Neural progenitor cell (in vitro differentiated cells): ENCODE results near the gene KRT35.

ENCODE experiments used
- EZH2 ChIP-seq: fragments of 200-600 bp; sonication (generic); IDR thresholded peaks from 2 replicates; pipeline ENCODE4 v1.6.1; 2017; ENCODE audit warnings: antibody characterized with exemption, mild to moderate bottlenecking, moderate library complexity
- TF ChIP-seq, protein P1 (sequence below): fragments of 200-600 bp; sonication (generic); IDR thresholded peaks from 2 replicates; pipeline ENCODE4 v1.5.1; 2017; ENCODE audit warnings: antibody characterized with exemption, mild to moderate bottlenecking

DNA sequence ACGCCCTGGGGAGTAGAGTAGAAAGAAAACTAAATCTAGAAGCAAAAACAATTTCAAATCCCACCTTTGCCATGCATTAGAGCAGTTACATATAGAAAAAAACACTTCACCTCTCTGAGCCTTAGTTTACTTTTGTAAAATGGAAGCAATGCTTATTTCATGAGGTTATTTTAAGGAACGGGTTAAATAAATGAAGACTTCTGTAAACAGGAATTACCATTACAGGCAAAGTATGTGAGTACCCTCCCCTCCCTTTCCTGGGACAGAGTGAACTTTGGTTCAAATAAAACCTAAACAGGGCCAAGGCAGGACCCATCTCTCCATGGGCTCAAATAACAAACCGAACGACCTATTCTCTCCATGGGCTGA lies 42.3 kb upstream of the KRT35 start:
- TF ChIP-seq, protein P1, sequence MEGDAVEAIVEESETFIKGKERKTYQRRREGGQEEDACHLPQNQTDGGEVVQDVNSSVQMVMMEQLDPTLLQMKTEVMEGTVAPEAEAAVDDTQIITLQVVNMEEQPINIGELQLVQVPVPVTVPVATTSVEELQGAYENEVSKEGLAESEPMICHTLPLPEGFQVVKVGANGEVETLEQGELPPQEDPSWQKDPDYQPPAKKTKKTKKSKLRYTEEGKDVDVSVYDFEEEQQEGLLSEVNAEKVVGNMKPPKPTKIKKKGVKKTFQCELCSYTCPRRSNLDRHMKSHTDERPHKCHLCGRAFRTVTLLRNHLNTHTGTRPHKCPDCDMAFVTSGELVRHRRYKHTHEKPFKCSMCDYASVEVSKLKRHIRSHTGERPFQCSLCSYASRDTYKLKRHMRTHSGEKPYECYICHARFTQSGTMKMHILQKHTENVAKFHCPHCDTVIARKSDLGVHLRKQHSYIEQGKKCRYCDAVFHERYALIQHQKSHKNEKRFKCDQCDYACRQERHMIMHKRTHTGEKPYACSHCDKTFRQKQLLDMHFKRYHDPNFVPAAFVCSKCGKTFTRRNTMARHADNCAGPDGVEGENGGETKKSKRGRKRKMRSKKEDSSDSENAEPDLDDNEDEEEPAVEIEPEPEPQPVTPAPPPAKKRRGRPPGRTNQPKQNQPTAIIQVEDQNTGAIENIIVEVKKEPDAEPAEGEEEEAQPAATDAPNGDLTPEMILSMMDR: no peak
- no peak for TF ChIP-seq EZH2
